Lung (tissue), 12 donors: ENCODE data around the gene CRABP2. TPM values are rescaled to one million over a fixed set of nuclear protein-coding genes. Genes with fewer than 3 reads are reported as not detected.

Experiments
- ATAC-seq: fragments of 200-7000 bp; cut with Tn5 transposase; one replicate; pipeline ENCODE4 v1.9.1; 2020; ENCODE audit warnings: moderate number of reproducible peaks; ENCODE audit not compliant: insufficient read depth, low FRiP score
- DNase-seq, 3 donors: peaks; one replicate each; pipeline ENCODE4 v3.0.0-alpha.2; 2013 to 2017
- H3K27ac ChIP-seq, 2 donors: one replicate each; pipeline ENCODE4 v1.5.1; 2013; ENCODE audit warnings: mild to moderate bottlenecking in 2 of 2, moderate library complexity in 2 of 2, control low read depth in 1 of 2, inconsistent platforms in 1 of 2, low read depth in 1 of 2, low read length in 1 of 2
- H3K27me3 ChIP-seq, 3 donors: one replicate each; pipeline ENCODE4 v1.5.1; 2013; ENCODE audit warnings: low read length in 2 of 3; ENCODE audit not compliant: control insufficient read depth in 3 of 3, insufficient read depth in 3 of 3
- H3K36me3 ChIP-seq, 4 donors: one replicate each; pipeline ENCODE4 v1.5.1; 2013; ENCODE audit warnings: low read length in 4 of 4, mild to moderate bottlenecking in 1 of 4, moderate library complexity in 1 of 4; ENCODE audit not compliant: control insufficient read depth in 4 of 4, insufficient read depth in 4 of 4
- H3K4me1 ChIP-seq, 5 donors: one replicate each; pipeline ENCODE4 v1.5.1; 2013; ENCODE audit warnings: low read length in 5 of 5, mild to moderate bottlenecking in 2 of 5, moderate library complexity in 1 of 5; ENCODE audit not compliant: control insufficient read depth in 5 of 5, insufficient read depth in 5 of 5
- H3K4me3 ChIP-seq: one replicate; pipeline ENCODE4 v1.5.1; 2013; ENCODE audit warnings: mild to moderate bottlenecking, control low read depth, moderate library complexity
- H3K9ac ChIP-seq, 2 donors: one replicate each; pipeline ENCODE4 v1.5.1; 2013; ENCODE audit warnings: low read length in 2 of 2, control low read depth in 1 of 2; ENCODE audit not compliant: insufficient read depth in 1 of 2
- H3K9me3 ChIP-seq, 4 donors: one replicate each; pipeline ENCODE4 v1.5.1; 2013; ENCODE audit warnings: low read length in 3 of 4, mild to moderate bottlenecking in 1 of 4, moderate library complexity in 1 of 4; ENCODE audit not compliant: control insufficient read depth in 4 of 4, insufficient read depth in 3 of 4
- CTCF ChIP-seq: IDR thresholded peaks from 2 replicates; pipeline ENCODE4 v1.5.1; 2012; ENCODE audit warnings: mild to moderate bottlenecking; ENCODE audit errors: control extremely low read depth, extremely low read depth
- WGBS, 2 donors: extraction: QIAGEN DNeasy Blood & Tissue Kit; methylation state at CpG; one replicate each; pipeline ENCODE4 v1.1.7; 2013; 5-methylcytosine and 5-hydroxymethylcytosine counted together
- polyA plus RNA-seq, 2 donors: library from polyadenylated mRNA; stranded (reverse); fragments of 200-250 nt; gene quantifications; one replicate each; pipeline ENCODE4 v1.2.1, GENCODE V29; 2013
- total RNA-seq, 2 donors: library from RNA; depleted of rRNA in 1 of 2; stranded (reverse); fragments of >200 nt in 1 of 2; gene quantifications; one replicate each; pipeline ENCODE4 v1.2.1, GENCODE V29; 2014 to 2021
- donor health status: control.
- donor health status: control.
- donor health status: Bipolar disorder and iron deficiency.
- donor health status: healthy.
- donor health status: DM: yes; HTN: yes; CAD: no.

Gene CRABP2
- total and polyA plus RNA-seq, 4 donors: 1.3 to 13.6 (median 4.9) TPM

GRCh38 chr1:156689953-156690674 is 15.3 kb downstream of the CRABP2 start:
- Histone ChIP-seq H3K4me3 (no peak overlapping the region), H3K27me3 (no peaks in the 10 kb centered on the region), H3K27ac (no peak overlapping the region), H3K9ac (peak overlapping the region; percentile 28 to 82), H3K4me1 (peaks cover 0 to 50% (median 7%) of the 10 kb centered on the region in 5 donors), H3K9me3 (no peaks in the 10 kb centered on the region), H3K36me3 (no peaks in the 10 kb centered on the region)
- ATAC-seq (no peak), DNase-seq (peak; percentile 80 to 86 (median 84))
- no peak for TF ChIP-seq CTCF
- 20 to 27% methylated on average over 10 of the region's 10 CpGs for WGBS, 2 donors

GRCh38 chr1:156689035-156689952 is 16.1 kb downstream of the CRABP2 start:
- H3K36me3 ChIP-seq: no peaks in the 10 kb centered on the region
- H3K9ac ChIP-seq: peak overlapping the region in 1 of 2 donors; percentile 82
- H3K4me3 ChIP-seq: no peak overlapping the region
- H3K4me1 ChIP-seq: peaks cover 0 to 50% (median 7%) of the 10 kb centered on the region in 5 donors
- DNase-seq (peak; percentile 92 to 95 (median 94)), ATAC-seq (peak; percentile 79)
- H3K27ac ChIP-seq: no peak overlapping the region
- no peaks in the 10 kb centered on the region for H3K27me3 ChIP-seq
- no peaks in the 10 kb centered on the region for H3K9me3 ChIP-seq
- peak; percentile 87 for TF ChIP-seq CTCF
- 2% methylated on average over 23 of the region's 23 CpGs for WGBS, 2 donors

- no peaks in the 10 kb centered on the region for H3K9me3 ChIP-seq
- peaks cover 0 to 5% (median 4%) of the 10 kb centered on the region in 3 donors for H3K27me3 ChIP-seq
- 71 to 76% methylated on average over 5 of the region's 5 CpGs for WGBS, 2 donors
Measured at GRCh38 chr1:156684227-156684782, 21.1 kb downstream of the CRABP2 start.

More at GRCh38 chr1:156684227-156684782, 21.1 kb downstream of the CRABP2 start:
- ATAC-seq (peak; percentile 17), DNase-seq (no peak)
- H3K9ac ChIP-seq: no peak overlapping the region
- no peaks in the 10 kb centered on the region for H3K36me3 ChIP-seq
- H3K4me3 ChIP-seq: no peak overlapping the region
- no peak for TF ChIP-seq CTCF
- no peak overlapping the region for H3K27ac ChIP-seq
- H3K4me1 ChIP-seq: peaks cover 0 to 3% (median 0%) of the 10 kb centered on the region in 5 donors
